Epithelial cell of proximal tubule (primary cell): ENCODE measurements around the gene MAST2. TPM values are rescaled to one million over a fixed set of nuclear protein-coding genes. Genes with fewer than 3 reads are reported as not detected.

Experiments
- DNase-seq: peaks from one replicate; pipeline ENCODE4 v3.0.0-alpha.2; 2011; ENCODE audit warnings: low read depth
- H3K4me3 ChIP-seq: 2 replicates; pipeline ENCODE4 v1.5.1; 2011; ENCODE audit warnings: low read depth, mild to moderate bottlenecking, low read length
- CTCF ChIP-seq: conservative IDR thresholded peaks from 2 replicates; pipeline ENCODE4 v1.5.1; 2012; ENCODE audit warnings: low read depth, mild to moderate bottlenecking, low read length
- total RNA-seq: library from RNA; depleted of rRNA; stranded (reverse); fragments of >200 nt; gene quantifications from 2 replicates; pipeline ENCODE4 v1.2.3, GENCODE V29; 2015

The MAST2 gene
- total RNA-seq, 1 donor from 2014 or later: 30.3 TPM

DNA sequence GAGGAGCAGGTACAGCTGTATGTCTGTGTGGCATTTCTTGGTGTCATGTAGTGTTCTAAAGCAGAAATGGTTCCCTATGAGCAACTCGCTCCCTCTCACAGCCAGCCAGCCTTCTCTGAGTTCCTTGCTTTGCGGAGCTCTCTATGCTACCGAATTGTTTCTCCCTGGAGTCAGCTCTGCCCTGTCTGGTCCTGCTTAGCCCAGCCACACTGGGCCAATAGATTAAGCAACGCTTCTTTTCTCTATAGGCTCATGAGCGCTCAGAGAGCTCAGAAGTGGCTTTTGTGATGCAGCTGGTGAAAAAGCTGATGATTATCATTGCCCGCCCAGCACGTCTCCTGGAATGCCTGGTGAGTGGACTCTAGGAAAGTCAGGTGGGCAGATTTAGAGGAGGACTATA lies 215.9 kb downstream of the MAST2 start:
- no peak for TF ChIP-seq CTCF
- no peak overlapping the region for H3K4me3 ChIP-seq
- no peak for DNase-seq

DNA sequence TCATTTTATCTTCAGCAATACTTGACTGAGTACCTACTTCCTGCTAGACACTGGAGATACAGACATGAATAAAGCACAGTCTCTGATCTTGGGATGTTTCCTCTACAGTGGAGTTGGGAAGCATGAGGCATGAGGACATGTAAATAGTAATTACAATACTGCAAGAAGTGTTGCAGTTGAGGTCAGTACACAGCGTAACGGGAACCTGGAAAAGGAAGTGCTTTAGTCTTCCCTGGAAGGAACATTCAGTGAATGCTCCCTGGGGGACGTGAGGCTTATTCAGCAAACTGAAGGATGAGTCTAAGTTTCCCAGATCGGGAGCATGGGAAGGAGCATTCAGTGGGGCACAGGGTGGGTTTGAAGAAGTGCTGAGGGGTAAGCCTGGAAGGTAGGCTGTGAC lies 216.6 kb downstream of the MAST2 start:
- DNase-seq: no peak
- no peak for TF ChIP-seq CTCF

DNA sequence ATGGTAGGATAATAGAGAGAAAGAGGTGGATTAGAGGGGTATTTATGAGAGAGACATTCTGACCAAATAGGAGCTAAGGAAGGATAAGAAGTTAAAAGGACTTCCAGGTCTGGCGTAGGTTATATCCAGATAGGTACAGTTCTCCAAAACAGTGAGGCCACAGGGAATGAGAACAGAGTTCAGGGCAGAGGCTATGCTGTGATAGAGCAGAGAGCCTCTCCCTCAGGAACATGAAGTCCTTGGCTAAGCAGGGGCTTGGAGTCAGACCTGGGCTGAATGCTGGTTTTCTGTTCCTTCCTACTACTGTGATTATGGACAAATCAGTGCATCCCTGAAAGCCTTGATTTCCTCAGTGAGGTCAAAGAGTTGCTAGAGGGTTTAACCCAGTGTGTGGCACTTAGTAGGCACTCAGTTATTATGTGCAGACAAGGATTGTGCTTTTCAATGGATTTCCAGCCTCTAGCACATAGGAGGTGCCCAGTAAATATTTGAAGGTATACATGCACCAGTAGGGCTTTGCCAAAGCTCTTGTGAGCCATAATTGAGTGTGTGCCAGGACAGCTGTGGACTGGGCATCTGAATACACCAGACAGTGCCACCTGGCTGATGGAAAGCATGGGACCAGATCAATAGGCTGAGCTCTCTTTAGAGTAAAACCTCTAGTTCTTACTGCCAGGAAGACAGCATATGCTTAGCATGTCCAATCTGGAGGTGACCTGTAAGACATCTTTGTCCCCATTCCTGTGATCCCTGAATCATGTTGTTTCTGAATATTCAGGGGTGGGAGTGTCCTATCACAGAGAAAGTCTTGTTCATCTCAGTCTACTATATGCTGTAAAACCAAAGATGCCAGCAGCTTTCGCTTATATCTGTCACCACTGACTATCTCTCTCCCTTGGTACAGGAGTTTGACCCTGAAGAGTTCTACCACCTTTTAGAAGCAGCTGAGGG lies 217.9 kb downstream of the MAST2 start:
- no peak overlapping the region for H3K4me3 ChIP-seq
- TF ChIP-seq CTCF: peak; percentile 20
- DNase-seq: no peak

More for the DNA sequence above, 216.6 kb downstream of the MAST2 start:
- H3K4me3 ChIP-seq: no peak overlapping the region

- TF ChIP-seq CTCF: no peak
- no peak for DNase-seq
- no peak overlapping the region for H3K4me3 ChIP-seq
Observed at GRCh38 chr1:46026531-46026930, 223.1 kb downstream of the MAST2 start.

DNA sequence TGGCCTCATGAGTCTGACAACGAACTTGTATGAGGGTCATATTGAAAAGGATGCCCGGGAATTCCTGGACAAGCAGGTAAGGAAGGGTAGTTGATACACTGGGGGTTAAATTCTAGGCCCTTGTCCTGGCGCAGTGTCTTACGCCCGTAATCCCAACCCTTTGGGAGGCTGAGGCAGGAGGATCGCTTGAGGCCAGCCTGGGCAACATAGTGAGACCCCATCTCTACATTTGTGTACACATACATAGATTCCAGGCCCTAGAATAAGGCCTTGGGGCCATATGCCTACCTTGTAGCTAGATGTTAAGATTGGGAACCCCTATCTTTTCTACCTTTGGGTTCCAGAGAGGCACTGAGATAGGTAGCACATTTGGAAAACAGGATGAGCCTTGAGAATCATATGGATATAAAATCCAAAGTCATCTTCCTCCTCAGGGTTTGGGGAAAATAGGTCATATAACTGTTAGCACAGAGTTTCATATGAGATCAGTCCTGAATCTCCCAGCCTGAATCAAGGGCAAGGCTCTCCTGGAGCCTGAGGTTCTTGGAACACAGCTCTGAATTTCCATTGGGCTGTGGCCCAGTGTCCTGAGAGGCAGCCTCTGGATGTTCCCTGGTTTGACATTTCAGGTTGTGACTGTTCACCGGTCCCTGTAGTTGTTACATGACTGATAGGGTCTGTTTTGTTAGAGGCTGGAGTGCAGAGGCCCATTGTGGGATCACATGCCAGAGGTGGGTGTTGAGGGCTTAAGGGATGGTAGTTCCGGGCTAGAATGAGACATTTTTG lies 224.6 kb downstream of the MAST2 start:
- no peak for DNase-seq
- TF ChIP-seq CTCF: no peak
- no peak overlapping the region for H3K4me3 ChIP-seq

GRCh38 chr1:46030074-46030870 lies 226.9 kb downstream of the MAST2 start:
- H3K4me3 ChIP-seq: no peak overlapping the region
- TF ChIP-seq CTCF: no peak
- DNase-seq: no peak
